Measurements from ENCODE around the gene ELF1. TPM values are rescaled to one million over a fixed set of nuclear protein-coding genes. Genes with fewer than 3 reads are reported as not detected.

ELF1 gene
- total and polyA plus RNA-seq, 2 of the 8 experiments (the other 6 are each of a cell fraction or from before 2014, with no cell fraction given) = 5.6 to 18.2 TPM

DNA sequence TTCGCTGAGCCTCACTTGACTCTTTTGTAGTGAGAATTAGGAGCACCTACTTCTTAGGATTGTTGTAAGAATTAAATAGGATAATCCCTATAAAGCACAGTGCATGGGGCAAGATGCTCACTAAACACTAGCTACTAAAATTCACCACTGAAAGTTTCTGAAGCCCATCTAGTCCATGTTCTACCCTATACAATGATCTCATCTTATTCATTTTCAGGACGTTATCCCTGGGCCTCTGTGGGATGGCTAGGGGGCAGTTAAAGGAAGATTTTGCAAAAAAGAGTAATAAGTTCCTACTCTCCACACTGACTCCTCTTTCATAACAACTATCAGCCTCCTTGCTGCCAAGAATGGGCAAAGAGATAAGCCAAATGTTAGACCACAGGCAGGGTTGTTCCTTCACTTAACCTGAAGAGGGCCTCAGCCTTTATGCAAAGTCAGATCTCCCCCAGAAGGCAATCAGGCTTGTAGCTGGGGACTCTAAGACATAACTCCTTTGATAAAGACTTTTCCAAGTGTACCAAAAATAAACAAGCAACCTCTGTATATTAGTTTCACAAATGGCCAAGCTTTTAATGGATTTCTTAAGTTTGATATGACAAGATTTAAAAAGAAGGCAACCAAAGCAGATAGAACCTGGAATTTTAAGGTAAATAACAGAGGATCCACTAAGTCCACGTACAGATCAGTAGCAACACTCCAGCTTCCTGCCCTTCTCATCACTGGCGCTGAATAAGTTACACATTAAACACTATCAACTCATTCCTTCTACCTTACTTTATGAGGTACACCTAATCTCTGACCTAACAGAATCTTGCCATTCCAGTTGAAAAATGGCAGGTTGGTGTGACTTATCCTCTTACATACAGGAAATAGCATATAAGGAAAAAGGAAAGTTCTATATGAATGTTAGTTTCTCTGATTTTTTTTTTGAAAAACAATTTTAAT lies 44.4 kb downstream of the ELF1 start:
- H3K4me3 ChIP-seq (ENCODE audit: extremely low read depth in 1 of 4, insufficient read depth in 2 of 4, low read depth in 3 of 4, low read length in 4 of 4) = no peak overlapping the region
- H3K27me3 ChIP-seq (replicated peaks in 1 of 4; ENCODE audit: control insufficient read depth in 3 of 4, extremely low read depth in 1 of 4, insufficient read depth in 3 of 4, low read length in 3 of 4) = no peaks in the 10 kb centered on the region
- H2BK120ac ChIP-seq (replicated peaks; ENCODE audit: low read depth, low read length) = no peak overlapping the region
- FAIRE-seq = peak; percentile 94
- no peak overlapping the region for H2BK5ac ChIP-seq (ENCODE audit: low read depth, low read length)
- POLR2A ChIA-PET (ENCODE audit: partially characterized antibody) = interaction anchor here (1.3 kb wide), 1 partner anchor 87 kb away, joined by 4 read pairs; the partner anchor contains the start of gene WBP4
- H4K8ac ChIP-seq (ENCODE audit: extremely low read depth, insufficient read depth, low read length) = no peak overlapping the region
- no peak overlapping the region for H3K9ac ChIP-seq (replicated peaks in 1 of 4; ENCODE audit: extremely low read depth in 1 of 4, low read depth in 3 of 4, low read length in 3 of 4)
- H2BK15ac ChIP-seq (ENCODE audit: low read length) = no peak overlapping the region
- H3K4ac ChIP-seq (replicated peaks; ENCODE audit: insufficient read length, low read depth, low read length) = no peak overlapping the region
- no peak overlapping the region for H3K23ac ChIP-seq (ENCODE audit: insufficient read length)
- H3K23me2 ChIP-seq (ENCODE audit: low read depth, low read length) = no peaks in the 10 kb centered on the region
- no peaks in the 10 kb centered on the region for H3K79me2 ChIP-seq (ENCODE audit: control insufficient read depth in 1 of 2, insufficient read depth in 2 of 2, low read length in 2 of 2)
- no peak for DNase-seq (ENCODE audit: low read depth in 1 of 2, low spot score in 2 of 2)
- no peak overlapping the region for H4K91ac ChIP-seq (replicated peaks; ENCODE audit: insufficient read length, low read length)
- no peak overlapping the region for H2AFZ ChIP-seq (ENCODE audit: low read length)
- no peak overlapping the region for H2AK5ac ChIP-seq (ENCODE audit: low read depth, low read length)
- no peaks in the 10 kb centered on the region for H3K9me3 ChIP-seq (ENCODE audit: insufficient read depth in 2 of 2, low read depth in 1 of 2, low read length in 1 of 2)
- no peak overlapping the region for H3K56ac ChIP-seq (replicated peaks; ENCODE audit: insufficient read length, low read depth, low read length)
- H2BK20ac ChIP-seq (ENCODE audit: low read length) = no peak overlapping the region
- H3K14ac ChIP-seq (ENCODE audit: insufficient read length) = no peak overlapping the region
- H2BK12ac ChIP-seq (ENCODE audit: low read depth, low read length) = no peak overlapping the region
- WGBS, 2 experiments (ENCODE audit: extremely low coverage in 1 of 2, insufficient coverage in 1 of 2, insufficient read length in 1 of 2, insufficient replicate concordance in 2 of 2, low coverage in 1 of 2, low lambda C conversion rate in 2 of 2, missing lambda C conversion rate in 1 of 2) = 44% methylated on average over 4 of the region's 4 CpGs; no CpG with 5 or more reads in 1 of the 2 experiments
- H3K18ac ChIP-seq (ENCODE audit: extremely low read depth, low read length) = no peak overlapping the region
- H3K4me1 ChIP-seq (replicated peaks in 1 of 4; ENCODE audit: control insufficient read depth in 3 of 4, insufficient read depth in 4 of 4, low read length in 3 of 4) = no peaks in the 10 kb centered on the region
- H4K5ac ChIP-seq (ENCODE audit: insufficient read length, low read depth, low read length) = no peak overlapping the region
- H3K4me2 ChIP-seq (ENCODE audit: insufficient read depth in 1 of 2, low read depth in 2 of 2, low read length in 2 of 2) = no peak overlapping the region
- H3K36me3 ChIP-seq (ENCODE audit: control insufficient read depth in 2 of 4, insufficient read depth in 4 of 4, low read length in 3 of 4) = no peaks in the 10 kb centered on the region
- no peak overlapping the region for H3K27ac ChIP-seq (ENCODE audit: low read depth, low read length)
- H3K79me1 ChIP-seq (ENCODE audit: low read depth, low read length) = no peaks in the 10 kb centered on the region
- no peaks in the 10 kb centered on the region for H4K20me1 ChIP-seq (replicated peaks in 1 of 2; ENCODE audit: control insufficient read depth in 1 of 2, insufficient read depth in 2 of 2, low read length in 2 of 2)
- CTCF ChIA-PET (ENCODE audit: partially characterized antibody) = interaction anchor here (0.8 to 2.4 kb wide), 22 partner anchors 9 to 98 kb away, joined by 3 to 22 read pairs (median 4); no protein-coding TSS in a partner anchor
- no peak for TF ChIP-seq SAP30 (IDR thresholded peaks at IDR 0.05; ENCODE audit: insufficient read depth, insufficient replicate concordance, low read length)
- no peak for TF ChIP-seq FOSL1 (IDR thresholded peaks at IDR 0.05; ENCODE audit: insufficient read depth, low read depth, low read length)
- TF ChIP-seq KDM5A (IDR thresholded peaks at IDR 0.05; ENCODE audit: low read length) = no peak
- peak; percentile 36; the same call in 1 of the 2 replicates for TF ChIP-seq BACH1 (IDR thresholded peaks at IDR 0.05; ENCODE audit: low read length)
- no peak for TF ChIP-seq SP1 (IDR thresholded peaks at IDR 0.05; ENCODE audit: low read depth, low read length)
- TF ChIP-seq GTF2F1 (IDR thresholded peaks at IDR 0.05; ENCODE audit: borderline replicate concordance, low read depth, low read length) = no peak
- no peak for TF ChIP-seq RFX5 (IDR thresholded peaks at IDR 0.05; ENCODE audit: borderline replicate concordance, low read depth, low read length)
- no peak for TF ChIP-seq CBX8 (IDR thresholded peaks at IDR 0.05; ENCODE audit: borderline replicate concordance, low read depth, low read length)
- no peak for TF ChIP-seq NRF1 (IDR thresholded peaks at IDR 0.05; ENCODE audit: low read depth, low read length)
- TF ChIP-seq, protein P1, sequence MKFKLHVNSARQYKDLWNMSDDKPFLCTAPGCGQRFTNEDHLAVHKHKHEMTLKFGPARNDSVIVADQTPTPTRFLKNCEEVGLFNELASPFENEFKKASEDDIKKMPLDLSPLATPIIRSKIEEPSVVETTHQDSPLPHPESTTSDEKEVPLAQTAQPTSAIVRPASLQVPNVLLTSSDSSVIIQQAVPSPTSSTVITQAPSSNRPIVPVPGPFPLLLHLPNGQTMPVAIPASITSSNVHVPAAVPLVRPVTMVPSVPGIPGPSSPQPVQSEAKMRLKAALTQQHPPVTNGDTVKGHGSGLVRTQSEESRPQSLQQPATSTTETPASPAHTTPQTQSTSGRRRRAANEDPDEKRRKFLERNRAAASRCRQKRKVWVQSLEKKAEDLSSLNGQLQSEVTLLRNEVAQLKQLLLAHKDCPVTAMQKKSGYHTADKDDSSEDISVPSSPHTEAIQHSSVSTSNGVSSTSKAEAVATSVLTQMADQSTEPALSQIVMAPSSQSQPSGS (IDR thresholded peaks at IDR 0.05; ENCODE audit: low read length) = no peak
